Astrocyte (in vitro differentiated cells and primary cell): ENCODE data around the gene ABCC4. TPM values are rescaled to one million over a fixed set of nuclear protein-coding genes. Genes with fewer than 3 reads are reported as not detected.

Experiments used
- DNase-seq: peaks from one replicate; pipeline ENCODE4 v3.0.0-alpha.2; 2010; ENCODE audit warnings: low read depth
- FAIRE-seq: peaks from 2 replicates; lab custom pipeline; 2011; peaks lifted over from hg19 to GRCh38; lab: Jason Lieb, UNC
- H2AFZ ChIP-seq: 2 replicates; pipeline ENCODE4 v1.6.0; 2012; ENCODE audit warnings: low read depth, low read length, inconsistent platforms
- H3K27ac ChIP-seq: 2 replicates; pipeline ENCODE4 v1.5.1; 2011; ENCODE audit warnings: low read depth, low read length, inconsistent platforms
- H3K27me3 ChIP-seq: 2 replicates; pipeline ENCODE4 v1.6.0; 2011; ENCODE audit warnings: low read length, inconsistent platforms; ENCODE audit not compliant: insufficient read depth
- H3K36me3 ChIP-seq: 2 replicates; pipeline ENCODE4 v1.5.1; 2011; ENCODE audit warnings: low read length, inconsistent platforms; ENCODE audit not compliant: insufficient read depth
- H3K4me1 ChIP-seq: 2 replicates; pipeline ENCODE4 v1.5.1; 2011; ENCODE audit warnings: low read length, inconsistent platforms; ENCODE audit not compliant: insufficient read depth
- H3K4me2 ChIP-seq: 2 replicates; pipeline ENCODE4 v1.6.0; 2012; ENCODE audit warnings: low read length, inconsistent platforms
- H3K4me3 ChIP-seq: 2 replicates; pipeline ENCODE4 v1.5.1; 2011; ENCODE audit warnings: low read depth, mild to moderate bottlenecking, low read length, inconsistent platforms; ENCODE audit not compliant: insufficient read depth
- H3K79me2 ChIP-seq: 2 replicates; pipeline ENCODE4 v1.6.0; 2012; ENCODE audit warnings: mild to moderate bottlenecking, low read length, inconsistent platforms; ENCODE audit not compliant: insufficient read depth
- H3K9ac ChIP-seq: 2 replicates; pipeline ENCODE4 v1.6.0; 2012; ENCODE audit warnings: mild to moderate bottlenecking, low read length, inconsistent platforms
- H3K9me3 ChIP-seq: 2 replicates; pipeline ENCODE4 v1.5.1; 2012; ENCODE audit warnings: low read depth, mild to moderate bottlenecking, low read length, inconsistent platforms; ENCODE audit not compliant: insufficient read depth
- H4K20me1 ChIP-seq: 2 replicates; pipeline ENCODE4 v1.6.0; 2012; ENCODE audit warnings: low read length, inconsistent platforms; ENCODE audit not compliant: insufficient read depth
- H3K27ac Mint-ChIP-seq: one replicate; pipeline ENCODE4 v1.8.0; 2021; ENCODE audit warnings: mild to moderate bottlenecking, mixed read lengths; ENCODE audit not compliant: unreplicated experiment
- H3K27me3 Mint-ChIP-seq: one replicate; pipeline ENCODE4 v1.8.0; 2021; ENCODE audit warnings: low read depth, mixed read lengths; ENCODE audit not compliant: unreplicated experiment
- H3K36me3 Mint-ChIP-seq: one replicate; pipeline ENCODE4 v1.8.0; 2021; ENCODE audit warnings: low read depth, mixed read lengths; ENCODE audit not compliant: unreplicated experiment
- H3K4me1 Mint-ChIP-seq: one replicate; pipeline ENCODE4 v1.8.0; 2021; ENCODE audit warnings: low read depth, mixed read lengths; ENCODE audit not compliant: unreplicated experiment
- H3K4me3 Mint-ChIP-seq: one replicate; pipeline ENCODE4 v1.8.0; 2021; ENCODE audit warnings: mild to moderate bottlenecking, moderate library complexity, mixed read lengths; ENCODE audit not compliant: unreplicated experiment
- H3K9me3 Mint-ChIP-seq: one replicate; pipeline ENCODE4 v1.8.0; 2021; ENCODE audit warnings: mild to moderate bottlenecking, mixed read lengths; ENCODE audit not compliant: unreplicated experiment
- CTCF ChIP-seq: IDR thresholded peaks from 2 replicates; pipeline ENCODE4 v1.5.1; 2011; ENCODE audit warnings: low read depth, mild to moderate bottlenecking, inconsistent platforms, low read length, moderate library complexity; ENCODE audit not compliant: insufficient read depth
- EZH2 ChIP-seq: IDR thresholded peaks from 2 replicates; pipeline ENCODE4 v1.6.1; 2012; ENCODE audit warnings: mild to moderate bottlenecking, low read length, inconsistent platforms; ENCODE audit not compliant: insufficient read depth
- total RNA-seq: library from RNA; stranded (reverse); gene quantifications from 2 replicates; pipeline ENCODE4 v1.2.1, GENCODE V29; 2021

Gene ABCC4
- total RNA-seq, 1 donor from 2014 or later = 15.6 TPM

- TF ChIP-seq CTCF = no peak
- TF ChIP-seq EZH2 = no peak
- Mint-ChIP-seq H3K4me1 (no peaks in the 10 kb centered on the region), H3K9me3 (no peaks in the 10 kb centered on the region), H3K36me3 (no peaks in the 10 kb centered on the region), H3K27ac (no peak overlapping the region), H3K4me3 (no peak overlapping the region), H3K27me3 (no peaks in the 10 kb centered on the region)
- H4K20me1 ChIP-seq = no peaks in the 10 kb centered on the region
- no peak overlapping the region for H3K4me3 ChIP-seq
- DNase-seq (no peak), FAIRE-seq (no peak)
- H3K27me3 ChIP-seq = no peaks in the 10 kb centered on the region
- no peaks in the 10 kb centered on the region for H3K79me2 ChIP-seq
- no peak overlapping the region for H2AFZ ChIP-seq
- H3K9me3 ChIP-seq = no peaks in the 10 kb centered on the region
- H3K4me1 ChIP-seq = no peaks in the 10 kb centered on the region
- no peaks in the 10 kb centered on the region for H3K36me3 ChIP-seq
- H3K27ac ChIP-seq = no peak overlapping the region
- no peak overlapping the region for H3K9ac ChIP-seq
- H3K4me2 ChIP-seq = no peak overlapping the region
Observed at GRCh38 chr13:95217920-95218830, 83.1 kb downstream of the ABCC4 start.

DNA sequence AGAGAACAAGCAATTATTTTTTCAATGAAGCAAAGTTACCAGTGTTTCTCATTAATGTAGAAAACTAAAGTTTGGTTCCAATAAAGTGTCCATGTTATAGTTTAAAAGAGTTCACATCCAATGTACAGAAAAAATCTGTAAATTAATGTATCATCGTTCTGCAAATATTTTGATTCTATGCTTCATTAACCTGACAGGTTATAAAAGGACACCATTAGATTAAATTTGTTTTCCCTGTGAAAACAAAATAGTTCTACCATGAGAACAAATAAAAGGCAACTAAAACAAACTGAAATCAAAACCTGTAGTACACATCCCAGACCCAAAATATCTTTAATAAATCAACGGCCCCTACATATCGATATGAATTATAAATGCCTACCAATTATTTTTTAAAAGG is 85.1 kb downstream of the ABCC4 start:
- H3K36me3 Mint-ChIP-seq = peaks cover 8% of the 10 kb centered on the region
- H3K4me1 Mint-ChIP-seq = no peaks in the 10 kb centered on the region
- DNase-seq = no peak
- Histone ChIP-seq H3K4me2 (no peak overlapping the region), H3K4me3 (no peak overlapping the region), H3K9me3 (no peaks in the 10 kb centered on the region), H2AFZ (no peak overlapping the region), H3K9ac (no peak overlapping the region), H3K27me3 (no peaks in the 10 kb centered on the region), H3K4me1 (no peaks in the 10 kb centered on the region), H4K20me1 (no peaks in the 10 kb centered on the region), H3K79me2 (no peaks in the 10 kb centered on the region), H3K36me3 (no peaks in the 10 kb centered on the region), H3K27ac (no peak overlapping the region)
- H3K9me3 Mint-ChIP-seq = no peaks in the 10 kb centered on the region
- no peak overlapping the region for H3K4me3 Mint-ChIP-seq
- TF ChIP-seq EZH2 (no peak), CTCF (no peak)
- no peak overlapping the region for H3K27ac Mint-ChIP-seq
- FAIRE-seq = no peak
- H3K27me3 Mint-ChIP-seq = no peaks in the 10 kb centered on the region
